Measurements from ENCODE around the gene DCBLD1.

Gene DCBLD1

GRCh38 chr6:117495869-117496268 lies 13.4 kb downstream of the DCBLD1 start:
- in situ Hi-C loops (cut with HindIII; ENCODE audit: low sequenced_read_pairs) = no loop called here
- TF ChIP-seq, protein P1, sequence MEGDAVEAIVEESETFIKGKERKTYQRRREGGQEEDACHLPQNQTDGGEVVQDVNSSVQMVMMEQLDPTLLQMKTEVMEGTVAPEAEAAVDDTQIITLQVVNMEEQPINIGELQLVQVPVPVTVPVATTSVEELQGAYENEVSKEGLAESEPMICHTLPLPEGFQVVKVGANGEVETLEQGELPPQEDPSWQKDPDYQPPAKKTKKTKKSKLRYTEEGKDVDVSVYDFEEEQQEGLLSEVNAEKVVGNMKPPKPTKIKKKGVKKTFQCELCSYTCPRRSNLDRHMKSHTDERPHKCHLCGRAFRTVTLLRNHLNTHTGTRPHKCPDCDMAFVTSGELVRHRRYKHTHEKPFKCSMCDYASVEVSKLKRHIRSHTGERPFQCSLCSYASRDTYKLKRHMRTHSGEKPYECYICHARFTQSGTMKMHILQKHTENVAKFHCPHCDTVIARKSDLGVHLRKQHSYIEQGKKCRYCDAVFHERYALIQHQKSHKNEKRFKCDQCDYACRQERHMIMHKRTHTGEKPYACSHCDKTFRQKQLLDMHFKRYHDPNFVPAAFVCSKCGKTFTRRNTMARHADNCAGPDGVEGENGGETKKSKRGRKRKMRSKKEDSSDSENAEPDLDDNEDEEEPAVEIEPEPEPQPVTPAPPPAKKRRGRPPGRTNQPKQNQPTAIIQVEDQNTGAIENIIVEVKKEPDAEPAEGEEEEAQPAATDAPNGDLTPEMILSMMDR (IDR thresholded peaks at IDR 0.05; ENCODE audit: low read depth, low read length) = no peak

GRCh38 chr6:117496383-117496990 lies 14.0 kb downstream of the DCBLD1 start:
- in situ Hi-C loops (cut with HindIII; ENCODE audit: low sequenced_read_pairs) = no loop called here
- TF ChIP-seq, protein P1 (IDR thresholded peaks at IDR 0.05; ENCODE audit: low read depth, low read length) = no peak
- peak; percentile 72 for DNase-seq (ENCODE audit: low read depth, low spot score)
- H3K4me3 ChIP-seq (ENCODE audit: low read depth, low read length) = no peak overlapping the region

More at GRCh38 chr6:117495869-117496268, 13.4 kb downstream of the DCBLD1 start:
- DNase-seq (ENCODE audit: low read depth, low spot score) = peak; percentile 35
- no peak overlapping the region for H3K4me3 ChIP-seq (ENCODE audit: low read depth, low read length)

DNA sequence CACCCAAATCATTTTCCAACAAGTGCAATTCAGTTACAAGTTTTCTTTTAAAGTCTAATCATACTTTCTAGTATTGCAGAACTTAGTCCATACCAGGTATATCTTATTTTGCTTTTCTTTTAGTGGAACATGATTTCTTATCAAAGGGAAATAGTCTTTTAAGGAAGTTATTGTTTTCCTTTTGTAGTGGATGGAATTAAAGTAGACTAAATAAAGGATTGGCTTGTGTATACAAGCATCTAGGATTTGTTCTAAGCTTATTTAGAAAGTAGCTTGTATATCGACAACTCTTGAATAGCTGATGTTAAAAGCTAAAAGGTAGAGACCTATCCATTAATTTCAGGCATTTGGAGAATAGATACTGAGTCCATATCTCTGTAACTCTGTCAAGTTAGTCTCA lies 14.8 kb downstream of the DCBLD1 start:
- H3K4me3 ChIP-seq (ENCODE audit: low read depth, low read length) = no peak overlapping the region
- TF ChIP-seq, protein P1 (IDR thresholded peaks at IDR 0.05; ENCODE audit: low read depth, low read length) = no peak
- no peak for DNase-seq (ENCODE audit: low read depth, low spot score)
- in situ Hi-C loops (cut with HindIII; ENCODE audit: low sequenced_read_pairs) = no loop called here

- in situ Hi-C loops (cut with HindIII; ENCODE audit: low sequenced_read_pairs) = no loop called here
- no peak overlapping the region for H3K4me3 ChIP-seq (ENCODE audit: low read depth, low read length)
- DNase-seq (ENCODE audit: low read depth, low spot score) = peak; percentile 82
- TF ChIP-seq, protein P1 (IDR thresholded peaks at IDR 0.05; ENCODE audit: low read depth, low read length) = no peak
These were observed 15.7 kb downstream of the DCBLD1 start for GRCh38 chr6:117498159-117498558.

- DNase-seq (ENCODE audit: low read depth, low spot score) = no peak
- H3K4me3 ChIP-seq (ENCODE audit: low read depth, low read length) = no peak overlapping the region
- TF ChIP-seq, protein P1 (IDR thresholded peaks at IDR 0.05; ENCODE audit: low read depth, low read length) = no peak
- in situ Hi-C loops (cut with HindIII; ENCODE audit: low sequenced_read_pairs) = no loop called here
These were observed 19.2 kb downstream of the DCBLD1 start for GRCh38 chr6:117501722-117502121.

- TF ChIP-seq, protein P1 (IDR thresholded peaks at IDR 0.05; ENCODE audit: low read depth, low read length) = no peak
- H3K4me3 ChIP-seq (ENCODE audit: low read depth, low read length) = no peak overlapping the region
- peak; percentile 31 for DNase-seq (ENCODE audit: low read depth, low spot score)
- in situ Hi-C loops (cut with HindIII; ENCODE audit: low sequenced_read_pairs) = no loop called here
These were observed 20.1 kb downstream of the DCBLD1 start for GRCh38 chr6:117502580-117502979.
